Left lobe of liver (tissue), 2 donors: ENCODE data around the gene SLC4A8. TPM values are rescaled to one million over a fixed set of nuclear protein-coding genes. Genes with fewer than 3 reads are reported as not detected.
A peak's percentile ranks its signal among the peaks of the same experiment; 100 is the strongest.

ENCODE experiments used
- ATAC-seq: fragments of 200-7000 bp; cut with Tn5 transposase; one replicate; pipeline ENCODE4 v1.9.1; 2020; ENCODE audit warnings: mild to moderate bottlenecking, moderate library complexity
- DNase-seq: peaks from one replicate; pipeline ENCODE4 v3.0.0-alpha.2; 2020; ENCODE audit warnings: low spot score
- total RNA-seq: library from RNA; stranded (reverse); gene quantifications from one replicate; pipeline ENCODE4 v1.2.1, GENCODE V29; 2021
- donor health status: DM: no; HTN: no; CAD: no; lungs with moderate emphysema.
- donor health status: DM: no; HTN: yes; CAD: no.

SLC4A8 gene
- total RNA-seq, 1 donor from 2014 or later: 0.35 TPM

- ATAC-seq: peak; percentile 13
- DNase-seq: no peak
Observed at GRCh38 chr12:51393676-51394545, 30.7 kb upstream of the SLC4A8 start.

- ATAC-seq: no peak
- no peak for DNase-seq
Observed at GRCh38 chr12:51395283-51396230, 29.1 kb upstream of the SLC4A8 start.

- no peak for DNase-seq
- ATAC-seq: no peak
Observed at GRCh38 chr12:51397670-51398069, 27.0 kb upstream of the SLC4A8 start.

- DNase-seq (no peak), ATAC-seq (no peak)
Observed at GRCh38 chr12:51399891-51400290, 24.7 kb upstream of the SLC4A8 start.

GRCh38 chr12:51401020-51401419, 23.6 kb upstream of the SLC4A8 start:
- ATAC-seq (no peak), DNase-seq (no peak)

GRCh38 chr12:51401486-51401885, 23.1 kb upstream of the SLC4A8 start:
- ATAC-seq: no peak
- DNase-seq: no peak

GRCh38 chr12:51401900-51402299, 22.7 kb upstream of the SLC4A8 start:
- ATAC-seq (no peak), DNase-seq (no peak)

- ATAC-seq: no peak
- no peak for DNase-seq
Observed at GRCh38 chr12:51403159-51403558, 21.5 kb upstream of the SLC4A8 start.

GRCh38 chr12:51403681-51404136, 20.9 kb upstream of the SLC4A8 start:
- ATAC-seq (peak; percentile 39), DNase-seq (no peak)

GRCh38 chr12:51404627-51405026, 20.0 kb upstream of the SLC4A8 start:
- no peak for ATAC-seq

GRCh38 chr12:51405801-51406207, 18.8 kb upstream of the SLC4A8 start:
- ATAC-seq (no peak), DNase-seq (no peak)

More at GRCh38 chr12:51404627-51405026, 20.0 kb upstream of the SLC4A8 start:
- DNase-seq: no peak

- DNase-seq: no peak
- ATAC-seq: no peak
Observed at GRCh38 chr12:51406290-51406689, 18.3 kb upstream of the SLC4A8 start.

GRCh38 chr12:51406859-51407258, 17.8 kb upstream of the SLC4A8 start:
- ATAC-seq (no peak), DNase-seq (no peak)

GRCh38 chr12:51407604-51408003, 17.0 kb upstream of the SLC4A8 start:
- no peak for ATAC-seq
- DNase-seq: no peak

- ATAC-seq (no peak), DNase-seq (no peak)
Observed at GRCh38 chr12:51409846-51410245, 14.8 kb upstream of the SLC4A8 start.

- DNase-seq: no peak
- no peak for ATAC-seq
Observed at GRCh38 chr12:51413149-51413548, 11.5 kb upstream of the SLC4A8 start.

- ATAC-seq (no peak), DNase-seq (no peak)
Observed at GRCh38 chr12:51413791-51414190, 10.8 kb upstream of the SLC4A8 start.

GRCh38 chr12:51415931-51416330, 8.7 kb upstream of the SLC4A8 start:
- no peak for ATAC-seq

GRCh38 chr12:51417826-51418225, 6.8 kb upstream of the SLC4A8 start:
- no peak for DNase-seq
- ATAC-seq: no peak

More at GRCh38 chr12:51415931-51416330, 8.7 kb upstream of the SLC4A8 start:
- no peak for DNase-seq

- DNase-seq (no peak), ATAC-seq (no peak)
Observed at GRCh38 chr12:51419425-51420193, 5.0 kb upstream of the SLC4A8 start.
